ENCODE data around the gene GINS2. TPM values are rescaled to one million over a fixed set of nuclear protein-coding genes. Genes with fewer than 3 reads are reported as not detected.

GINS2 gene
- total and polyA plus RNA-seq, 8 donors = 0.87 to 3.6 (median 2.0) TPM; not detected in 1

DNA sequence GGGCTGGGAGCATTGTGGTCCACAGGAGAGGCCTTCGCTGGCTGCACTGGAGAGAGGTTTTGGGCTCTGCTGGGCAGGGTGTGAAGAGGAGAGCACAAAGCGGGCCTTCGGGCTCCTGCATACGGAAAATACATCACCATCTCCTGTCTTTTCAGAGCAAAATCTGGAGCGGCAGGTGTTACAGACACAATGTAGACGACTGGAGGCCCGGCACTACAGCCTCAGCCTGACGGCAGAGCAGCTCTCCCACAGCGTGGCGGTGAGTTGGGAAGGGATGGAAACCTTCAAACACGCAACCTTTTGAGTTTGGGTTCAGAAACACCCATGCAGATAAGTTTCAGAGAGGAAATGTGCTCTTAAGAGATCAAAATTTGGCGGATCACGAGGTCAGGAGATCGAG is 17.9 kb downstream of the GINS2 start:
- Histone ChIP-seq H3K4me1 (peaks cover 20 to 34% (median 21%) of the 10 kb centered on the region in 4 donors), H3K9me3 (no peaks in the 10 kb centered on the region), H3K36me3 (peaks cover 71 to 98% (median 92%) of the 10 kb centered on the region in 4 donors), H3K27ac (no peak overlapping the region), H3K4me3 (no peak overlapping the region), H3K27me3 (no peaks in the 10 kb centered on the region)
- no peak for DNase-seq
- intact Hi-C loops (cut with DNase I; ENCODE audit: low total_unique reads) = no loop called here
- TF ChIP-seq EP300 (IDR thresholded peaks at IDR 0.05) = no peak
- no peak for TF ChIP-seq POLR2AphosphoS5 (IDR thresholded peaks at IDR 0.05)
- TF ChIP-seq, protein P1, sequence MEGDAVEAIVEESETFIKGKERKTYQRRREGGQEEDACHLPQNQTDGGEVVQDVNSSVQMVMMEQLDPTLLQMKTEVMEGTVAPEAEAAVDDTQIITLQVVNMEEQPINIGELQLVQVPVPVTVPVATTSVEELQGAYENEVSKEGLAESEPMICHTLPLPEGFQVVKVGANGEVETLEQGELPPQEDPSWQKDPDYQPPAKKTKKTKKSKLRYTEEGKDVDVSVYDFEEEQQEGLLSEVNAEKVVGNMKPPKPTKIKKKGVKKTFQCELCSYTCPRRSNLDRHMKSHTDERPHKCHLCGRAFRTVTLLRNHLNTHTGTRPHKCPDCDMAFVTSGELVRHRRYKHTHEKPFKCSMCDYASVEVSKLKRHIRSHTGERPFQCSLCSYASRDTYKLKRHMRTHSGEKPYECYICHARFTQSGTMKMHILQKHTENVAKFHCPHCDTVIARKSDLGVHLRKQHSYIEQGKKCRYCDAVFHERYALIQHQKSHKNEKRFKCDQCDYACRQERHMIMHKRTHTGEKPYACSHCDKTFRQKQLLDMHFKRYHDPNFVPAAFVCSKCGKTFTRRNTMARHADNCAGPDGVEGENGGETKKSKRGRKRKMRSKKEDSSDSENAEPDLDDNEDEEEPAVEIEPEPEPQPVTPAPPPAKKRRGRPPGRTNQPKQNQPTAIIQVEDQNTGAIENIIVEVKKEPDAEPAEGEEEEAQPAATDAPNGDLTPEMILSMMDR (IDR thresholded peaks at IDR 0.05) = no peak
- no peak for TF ChIP-seq POLR2A (IDR thresholded peaks at IDR 0.05)
- WGBS, 5 donors = 94 to 97% (median 95%) methylated on average over 14 of the region's 14 CpGs

GRCh38 chr16:85668676-85669424 is 19.9 kb downstream of the GINS2 start:
- intact Hi-C loops (cut with DNase I; ENCODE audit: low total_unique reads) = no loop called here
- peaks cover 90 to 98% (median 97%) of the 10 kb centered on the region in 4 donors for H3K36me3 ChIP-seq

DNA sequence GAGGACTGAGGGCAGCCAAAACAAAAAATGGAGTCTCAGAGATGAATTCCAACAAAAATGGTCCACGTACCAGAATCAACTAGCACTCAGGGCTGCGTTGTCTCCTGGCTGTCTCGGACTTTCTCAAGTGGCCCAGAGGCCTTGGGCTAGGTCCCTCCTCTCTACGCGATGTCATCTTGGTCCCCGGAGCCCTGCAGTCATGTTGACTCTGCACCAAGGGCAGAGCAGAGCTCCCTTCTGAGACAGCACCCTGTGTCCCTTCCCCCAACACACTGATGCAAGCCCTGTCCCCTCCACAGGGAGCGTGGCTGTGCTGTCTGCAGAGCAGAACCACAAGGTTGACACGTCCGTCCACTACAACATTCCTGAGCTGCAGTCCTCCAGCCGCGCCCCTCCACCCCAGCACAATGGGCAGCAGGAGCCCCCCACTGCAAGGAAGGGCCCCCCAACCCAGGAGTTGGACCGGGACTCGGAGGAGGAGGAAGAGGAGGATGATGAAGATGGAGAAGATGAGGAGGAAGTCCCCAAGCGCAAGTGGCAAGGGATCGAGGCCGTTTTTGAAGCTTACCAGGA is 20.8 kb downstream of the GINS2 start:
- H3K4me1 ChIP-seq = peaks cover 0 to 19% (median 10%) of the 10 kb centered on the region in 4 donors
- intact Hi-C loops (cut with DNase I; ENCODE audit: low total_unique reads) = no loop called here
- peaks cover 97 to 100% (median 99%) of the 10 kb centered on the region in 4 donors for H3K36me3 ChIP-seq
- TF ChIP-seq, protein P1 (IDR thresholded peaks at IDR 0.05) = no peak
- TF ChIP-seq POLR2A (IDR thresholded peaks at IDR 0.05) = no peak
- TF ChIP-seq POLR2AphosphoS5 (IDR thresholded peaks at IDR 0.05) = no peak
- TF ChIP-seq EP300 (IDR thresholded peaks at IDR 0.05) = no peak
- H3K9me3 ChIP-seq = no peaks in the 10 kb centered on the region
- no peak overlapping the region for H3K27ac ChIP-seq
- DNase-seq = no peak
- no peak overlapping the region for H3K4me3 ChIP-seq
- no peaks in the 10 kb centered on the region for H3K27me3 ChIP-seq
- WGBS, 5 donors = 75 to 87% (median 82%) methylated on average over 16 of the region's 16 CpGs

More at GRCh38 chr16:85668676-85669424, 19.9 kb downstream of the GINS2 start:
- Histone ChIP-seq H3K4me1 (peaks cover 5 to 22% (median 13%) of the 10 kb centered on the region in 4 donors), H3K9me3 (no peaks in the 10 kb centered on the region), H3K27me3 (no peaks in the 10 kb centered on the region), H3K27ac (no peak overlapping the region), H3K4me3 (no peak overlapping the region)
- WGBS, 5 donors = 90 to 95% (median 91%) methylated on average over 10 of the region's 10 CpGs
- no peak for DNase-seq
- no peak for TF ChIP-seq EP300 (IDR thresholded peaks at IDR 0.05)
- TF ChIP-seq, protein P1 (IDR thresholded peaks at IDR 0.05) = no peak
- no peak for TF ChIP-seq POLR2AphosphoS5 (IDR thresholded peaks at IDR 0.05)
- TF ChIP-seq POLR2A (IDR thresholded peaks at IDR 0.05) = no peak

DNA sequence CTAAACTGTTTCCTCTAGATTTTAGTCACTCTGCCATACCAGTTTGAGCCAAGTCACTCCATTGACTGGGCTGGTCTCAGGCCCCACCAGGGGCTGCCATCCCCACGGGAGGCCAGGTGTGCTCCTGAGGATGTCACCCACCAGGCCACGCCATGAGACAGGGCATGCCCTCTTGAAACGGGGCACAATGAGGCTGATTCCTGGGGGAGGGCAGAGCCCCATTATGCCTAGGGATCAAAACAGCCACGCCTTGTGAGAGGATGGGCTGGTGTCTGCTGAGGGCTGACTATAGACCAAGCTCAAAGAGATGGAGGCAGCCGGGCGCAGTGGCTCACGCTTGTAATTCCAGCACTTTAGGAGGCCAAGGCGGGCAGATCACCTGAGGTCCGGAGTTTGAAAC is 21.5 kb downstream of the GINS2 start:
- no peaks in the 10 kb centered on the region for H3K27me3 ChIP-seq
- 89 to 100% (median 93%) methylated on average over 6 to 9 of the region's 9 CpGs for WGBS, 5 donors
- H3K36me3 ChIP-seq = peaks cover 97 to 100% (median 99%) of the 10 kb centered on the region in 4 donors
- H3K4me3 ChIP-seq = no peak overlapping the region
- intact Hi-C loops (cut with DNase I; ENCODE audit: low total_unique reads) = no loop called here
- H3K27ac ChIP-seq = no peak overlapping the region
- peaks cover 0 to 14% (median 6%) of the 10 kb centered on the region in 4 donors for H3K4me1 ChIP-seq
- TF ChIP-seq POLR2A (IDR thresholded peaks at IDR 0.05) = no peak
- TF ChIP-seq EP300 (IDR thresholded peaks at IDR 0.05) = no peak
- TF ChIP-seq, protein P1 (IDR thresholded peaks at IDR 0.05) = no peak
- no peak for TF ChIP-seq POLR2AphosphoS5 (IDR thresholded peaks at IDR 0.05)
- no peak for DNase-seq
- H3K9me3 ChIP-seq = no peaks in the 10 kb centered on the region

Measured in stomach (tissue), 9 donors.